HG03045 (cell line): ENCODE data around the gene PMEPA1.

ENCODE experiments used
- ATAC-seq: cut with Tn5 transposase; IDR thresholded peaks from one replicate; pipeline ENCODE4 v1.9.1; 2021; ENCODE audit warnings: mild to moderate bottlenecking, moderate library complexity; ENCODE audit not compliant: unreplicated experiment

Gene PMEPA1

GRCh38 chr20:57696401-57696961, 13.3 kb downstream of the PMEPA1 start:
- no peak for ATAC-seq

DNA sequence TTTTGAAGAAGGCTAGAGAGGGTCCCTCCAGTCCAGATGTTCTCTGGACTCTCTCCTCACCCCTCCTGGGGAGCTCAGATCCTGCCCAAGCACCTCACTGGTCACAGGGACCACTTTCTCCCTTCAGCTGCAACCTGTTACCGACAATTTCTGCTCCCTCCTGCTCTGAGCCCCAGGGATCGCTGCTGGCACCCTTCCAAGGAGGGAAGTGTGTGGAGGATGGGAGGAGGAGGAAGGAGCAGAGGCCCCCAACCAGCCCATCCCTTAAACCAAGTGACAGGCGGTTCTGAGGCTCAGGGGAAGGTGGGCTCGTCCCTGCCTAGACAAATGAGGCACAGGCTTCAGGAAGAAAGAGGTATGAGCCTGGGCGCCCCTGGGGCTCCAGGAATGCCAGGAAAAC, 13.9 kb downstream of the PMEPA1 start:
- no peak for ATAC-seq

GRCh38 chr20:57695012-57695411, 14.8 kb downstream of the PMEPA1 start:
- no peak for ATAC-seq

- ATAC-seq = no peak
Measured at GRCh38 chr20:57694481-57694880, 15.3 kb downstream of the PMEPA1 start.

GRCh38 chr20:57693670-57694329, 16.0 kb downstream of the PMEPA1 start:
- no peak for ATAC-seq

DNA sequence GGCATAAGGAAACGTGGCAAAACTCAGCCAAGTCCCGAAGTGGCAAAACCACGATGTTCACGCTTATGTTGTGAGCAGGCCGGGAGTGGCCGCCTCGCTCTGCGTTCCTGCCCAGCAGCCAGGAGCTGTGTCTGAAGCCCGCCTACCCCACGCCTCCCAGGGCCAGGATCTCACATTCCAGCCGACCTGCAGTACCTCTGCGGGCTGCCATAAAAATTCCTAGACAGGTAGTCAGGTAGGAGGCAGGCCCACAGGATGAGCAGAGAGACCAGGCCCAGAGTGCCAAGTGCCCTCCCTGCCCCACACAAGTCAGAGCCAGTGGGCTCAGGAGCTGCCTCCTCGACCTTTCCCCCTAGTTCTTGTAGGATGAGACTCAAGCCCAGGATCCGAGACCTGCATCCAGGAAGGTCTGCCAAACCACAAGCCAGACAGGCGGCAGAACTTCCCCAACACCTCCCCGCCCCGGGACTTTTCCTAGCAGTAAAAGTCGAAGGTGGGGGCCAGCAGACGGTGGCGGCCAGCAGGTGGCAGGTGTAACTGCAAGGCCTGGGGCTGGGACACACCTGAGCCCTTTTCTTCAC, 16.7 kb downstream of the PMEPA1 start:
- no peak for ATAC-seq

DNA sequence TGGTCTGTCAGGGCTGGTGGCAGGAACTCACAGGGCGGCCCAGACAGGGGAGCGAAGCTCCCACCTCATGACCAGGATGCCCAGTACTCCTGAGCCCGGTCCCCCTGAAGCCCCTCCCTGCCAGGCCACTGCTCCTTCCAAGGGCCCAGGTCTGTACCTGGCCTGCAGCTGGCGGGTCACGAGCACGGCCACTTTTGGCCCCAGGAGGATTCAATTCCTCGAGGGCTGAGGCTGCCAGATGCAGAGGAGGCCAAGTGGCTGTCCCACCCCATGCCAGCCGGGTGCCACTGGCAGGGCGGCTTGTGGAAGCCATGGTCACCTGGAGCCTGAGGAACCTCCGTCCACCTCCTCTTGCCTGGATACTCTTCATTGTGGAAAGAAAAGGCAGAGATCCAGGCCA, 17.4 kb downstream of the PMEPA1 start:
- no peak for ATAC-seq

GRCh38 chr20:57691699-57692098, 18.1 kb downstream of the PMEPA1 start:
- no peak for ATAC-seq

DNA sequence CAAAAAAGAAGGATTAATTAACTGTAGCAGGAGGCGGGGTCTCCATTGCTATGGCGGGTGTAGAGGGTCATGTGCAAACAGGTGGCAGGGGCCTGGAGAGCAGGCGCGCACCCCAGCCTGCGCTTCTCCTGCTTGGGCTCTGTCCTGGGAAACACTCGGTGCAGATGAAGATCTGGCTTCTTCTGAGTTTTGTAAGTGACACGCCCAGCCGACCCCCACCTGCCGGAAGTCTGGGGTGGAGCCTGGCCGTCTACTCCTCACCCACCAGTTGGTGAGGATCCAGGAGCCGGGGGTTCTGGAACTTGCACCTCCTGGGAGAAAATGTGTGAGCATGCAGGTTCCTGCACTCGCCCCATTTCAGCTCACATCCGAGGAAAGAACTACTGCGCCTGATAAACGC, 19.3 kb downstream of the PMEPA1 start:
- no peak for ATAC-seq

DNA sequence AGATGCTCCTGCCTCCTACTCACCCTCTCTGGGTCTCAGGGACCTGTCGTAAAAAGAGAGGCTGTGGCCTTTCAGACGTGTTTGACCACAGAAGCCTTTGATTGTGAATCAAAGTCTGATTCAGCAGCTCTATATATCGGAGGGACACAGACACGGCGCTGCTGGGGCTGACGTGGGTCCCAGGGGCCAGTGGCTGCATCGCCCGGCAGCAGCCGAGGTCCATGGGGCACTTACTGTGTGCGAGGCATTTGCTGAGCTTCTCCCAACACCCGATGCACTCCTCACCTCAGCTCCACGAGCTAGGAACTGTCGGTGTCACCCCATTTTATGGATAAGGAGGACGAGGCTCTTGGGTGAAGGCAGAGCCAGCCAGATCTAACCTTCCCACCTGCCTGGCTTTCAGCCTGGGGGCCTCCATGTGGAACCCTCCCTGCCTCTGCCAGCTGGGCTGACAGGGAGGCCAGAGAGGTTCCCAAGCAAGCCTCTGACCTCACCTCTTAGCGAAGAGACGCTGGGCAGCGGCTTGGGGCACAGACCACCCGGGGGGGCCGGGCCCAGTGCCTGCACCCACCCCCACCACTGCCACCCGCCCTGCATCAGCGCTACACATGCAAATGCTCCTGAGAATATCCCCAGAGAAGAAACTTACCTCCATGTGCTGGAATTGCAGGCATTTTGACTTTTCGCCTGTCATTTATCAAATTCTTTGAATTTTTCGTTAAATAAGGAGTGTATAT, 19.9 kb downstream of the PMEPA1 start:
- ATAC-seq = no peak

DNA sequence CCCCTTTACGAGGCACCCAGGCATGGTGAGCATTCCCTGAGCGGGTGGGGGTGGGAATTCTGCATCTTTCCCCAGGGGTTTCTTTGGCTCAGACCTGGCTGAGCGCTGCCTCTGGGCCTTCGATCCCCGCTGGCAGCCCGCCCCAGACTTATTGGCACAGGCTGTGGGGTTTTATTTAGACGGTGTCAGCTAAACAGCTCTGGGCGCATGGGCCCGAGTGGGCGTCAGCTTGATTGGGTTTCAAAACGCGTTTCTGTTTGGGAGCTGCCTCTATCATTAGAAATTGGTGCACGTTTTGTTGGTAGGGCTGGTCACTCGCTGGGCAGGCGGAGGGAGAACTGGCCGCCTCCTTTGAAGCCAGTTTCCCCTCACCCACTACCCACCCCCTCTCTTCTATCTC, 21.0 kb downstream of the PMEPA1 start:
- no peak for ATAC-seq

GRCh38 chr20:57688295-57688694, 21.5 kb downstream of the PMEPA1 start:
- ATAC-seq = no peak

- ATAC-seq = no peak
Measured at GRCh38 chr20:57686931-57687652, 22.7 kb downstream of the PMEPA1 start.

DNA sequence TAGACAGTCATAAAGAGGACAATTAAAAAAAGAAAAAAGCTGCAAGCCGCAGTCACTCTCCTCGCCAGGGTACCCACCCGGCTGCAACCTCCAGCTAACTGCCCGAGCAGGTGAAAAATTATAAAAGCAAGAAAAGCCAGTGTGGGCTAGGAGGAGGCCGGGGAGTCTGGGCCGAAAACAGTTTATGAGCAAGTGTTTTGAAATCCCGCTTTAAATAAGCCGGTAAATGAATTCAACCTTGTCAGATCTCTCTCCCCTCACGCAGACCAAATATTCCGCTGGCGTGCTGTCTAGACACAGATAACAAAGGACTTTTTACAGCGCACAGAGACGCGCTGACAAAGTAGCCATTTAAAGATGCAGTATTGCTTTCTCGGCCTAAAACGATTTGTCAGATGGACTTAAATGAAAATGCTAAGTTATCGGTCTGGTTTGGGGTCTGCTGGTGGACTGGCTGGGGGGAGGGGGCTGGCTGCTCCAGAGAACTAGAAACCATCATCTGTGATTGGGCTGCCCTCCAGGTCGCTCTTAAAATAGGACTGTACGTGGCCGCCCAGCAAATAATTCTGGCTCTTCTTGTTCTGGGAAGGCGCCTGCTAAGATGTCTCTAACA, 24.6 kb downstream of the PMEPA1 start:
- ATAC-seq = no peak

DNA sequence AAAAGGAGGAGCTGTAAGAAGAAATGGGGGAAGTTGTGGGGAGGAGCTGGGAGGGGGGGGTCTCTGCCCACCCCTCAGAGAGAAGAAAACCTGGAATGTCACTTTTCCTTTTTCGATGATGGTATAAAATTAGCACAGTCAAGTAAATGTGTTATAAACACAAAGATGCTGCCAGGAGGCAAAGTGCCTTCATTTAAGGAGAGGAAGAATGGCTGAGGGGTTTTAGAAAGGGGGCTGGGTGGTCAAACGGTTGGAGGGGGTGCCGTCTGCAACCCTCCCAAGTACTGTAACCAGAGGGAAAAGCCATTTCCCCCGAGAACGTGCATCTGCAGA, 25.0 kb downstream of the PMEPA1 start:
- ATAC-seq = no peak

GRCh38 chr20:57683881-57684807, 25.7 kb downstream of the PMEPA1 start:
- ATAC-seq = no peak

DNA sequence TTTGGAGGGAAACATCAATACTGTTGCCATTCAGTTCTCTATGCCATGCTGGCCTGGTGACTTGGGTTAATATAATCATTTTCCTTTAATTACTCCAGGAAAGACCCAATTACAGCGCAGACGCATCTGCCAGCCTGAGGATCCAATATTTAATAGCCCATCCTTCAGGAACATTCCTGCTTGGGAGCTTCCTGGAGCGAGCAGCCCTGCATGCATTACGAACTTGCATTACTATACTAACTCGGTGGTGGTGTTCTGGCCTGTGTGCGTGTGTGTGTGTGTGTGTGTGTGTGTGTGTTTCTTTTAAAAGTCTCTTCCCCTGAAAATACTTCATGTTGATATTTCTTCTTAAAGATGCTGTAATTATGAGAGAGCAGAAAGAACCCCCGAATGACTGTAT, 26.5 kb downstream of the PMEPA1 start:
- ATAC-seq = no peak

- peak; percentile 32 for ATAC-seq
Measured at GRCh38 chr20:57682184-57683101, 27.4 kb downstream of the PMEPA1 start.
